Stimulated activated CD8-positive, alpha-beta memory T cell treated with anti-CD3 and anti-CD28 coated beads, Interleukin-2, amount 100 ng/mL, for 1 hour (primary cell): ENCODE data around the gene RBMS3.
"Not testable (repeated sequence)": the region's sequence is repeated elsewhere in the genome, so short reads cannot be mapped to it uniquely, and the experiment has no call there.

Experiments
- DNase-seq, 2 donors: peaks; one replicate each; pipeline ENCODE4 v3.0.0-alpha.2; 2020; ENCODE audit warnings: low read depth in 2 of 2

Gene RBMS3

GRCh38 chr3:29429055-29429679 lies 148.3 kb downstream of the RBMS3 start:
- DNase-seq = no peak

GRCh38 chr3:29430558-29430971 lies 149.7 kb downstream of the RBMS3 start:
- no peak for DNase-seq

- DNase-seq = no peak
Observed at GRCh38 chr3:29436612-29437323, 155.9 kb downstream of the RBMS3 start.

- no peak for DNase-seq
Observed at GRCh38 chr3:29438580-29438979, 157.7 kb downstream of the RBMS3 start.

GRCh38 chr3:29440413-29441305 lies 159.8 kb downstream of the RBMS3 start:
- no peak for DNase-seq

GRCh38 chr3:29441422-29441821 lies 160.6 kb downstream of the RBMS3 start:
- DNase-seq = no peak

- no peak for DNase-seq
Observed at GRCh38 chr3:29447946-29448627, 167.2 kb downstream of the RBMS3 start.

- DNase-seq = no peak
Observed at GRCh38 chr3:29451920-29452319, 171.0 kb downstream of the RBMS3 start.

- no peak for DNase-seq
Observed at GRCh38 chr3:29452934-29453283, 172.0 kb downstream of the RBMS3 start.

GRCh38 chr3:29453284-29454001 lies 172.6 kb downstream of the RBMS3 start:
- no peak for DNase-seq

GRCh38 chr3:29454161-29454611 lies 173.3 kb downstream of the RBMS3 start:
- DNase-seq = no peak

- DNase-seq = no peak
Observed at GRCh38 chr3:29456901-29457300, 176.0 kb downstream of the RBMS3 start.

GRCh38 chr3:29463304-29463703 lies 182.4 kb downstream of the RBMS3 start:
- no peak for DNase-seq

GRCh38 chr3:29465836-29466235 lies 185.0 kb downstream of the RBMS3 start:
- DNase-seq = no peak

GRCh38 chr3:29466442-29466841 lies 185.6 kb downstream of the RBMS3 start:
- no peak for DNase-seq

GRCh38 chr3:29468187-29468586 lies 187.3 kb downstream of the RBMS3 start:
- DNase-seq = no peak

- not testable (repeated sequence) for DNase-seq
Observed at GRCh38 chr3:29473481-29474170, 192.8 kb downstream of the RBMS3 start.

GRCh38 chr3:29475305-29475840 lies 194.5 kb downstream of the RBMS3 start:
- DNase-seq = no peak

- no peak for DNase-seq
Observed at GRCh38 chr3:29475854-29476253, 195.0 kb downstream of the RBMS3 start.

- DNase-seq = no peak
Observed at GRCh38 chr3:29478611-29479010, 197.7 kb downstream of the RBMS3 start.
